ENCODE results near the gene RPL18. TPM values are rescaled to one million over a fixed set of nuclear protein-coding genes. Genes with fewer than 3 reads are reported as not detected.

The RPL18 gene
- total RNA-seq, 2 experiments from 2014 or later = 1,371 to 1,433 TPM

- Mint-ChIP-seq H3K4me3 (no peak overlapping the region), H3K36me3 (ENCODE audit: low read depth) (peaks cover 3% of the 10 kb centered on the region), H3K9me3 (ENCODE audit: insufficient read depth) (no peaks in the 10 kb centered on the region), H3K27me3 (ENCODE audit: low read depth) (no peaks in the 10 kb centered on the region), H3K4me1 (ENCODE audit: low read depth) (peaks cover 4% of the 10 kb centered on the region), H3K27ac (peak overlapping the region; percentile 46)
- peak; percentile 79 for ATAC-seq
- CTCF ChIA-PET = interaction anchor here (0.6 to 3.4 kb wide), 22 partner anchors 9 to 295 kb away, joined by 3 to 32 read pairs (median 4); partner anchors contain the start of genes KDELR1, RPL18, SPHK2 and SYNGR4
- POLR2A ChIA-PET = interaction anchor here (0.6 to 1.5 kb wide), 5 partner anchors 9 to 219 kb away, joined by 3 to 11 read pairs (median 3); partner anchors contain the start of genes RPL18 and SPHK2
- DNase-seq = peak; percentile 71
These were observed 10.1 kb downstream of the RPL18 start for GRCh38 chr19:48608798-48609263.

DNA sequence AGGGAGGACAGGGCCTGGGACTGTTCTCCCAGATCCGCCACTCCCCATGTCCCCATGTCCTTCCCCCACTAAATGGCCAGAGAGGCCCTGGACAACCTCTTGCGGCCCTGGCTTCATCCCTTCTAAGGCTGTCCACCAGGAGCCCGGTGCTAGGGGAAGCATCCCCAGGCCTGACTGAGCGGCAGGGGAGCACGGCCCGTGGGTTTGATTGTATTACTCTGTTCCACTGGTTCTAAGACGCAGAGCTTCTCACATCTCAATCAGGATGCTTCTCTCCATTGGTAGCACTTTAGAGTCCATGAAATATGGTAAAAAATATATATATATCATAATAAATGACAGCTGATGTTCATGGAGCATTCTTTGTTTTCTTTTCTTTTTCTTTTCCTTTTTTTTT, 11.6 kb downstream of the RPL18 start:
- H3K27me3 Mint-ChIP-seq (ENCODE audit: low read depth) = no peaks in the 10 kb centered on the region
- no peak for DNase-seq
- ChIA-PET POLR2A (interaction anchor here (1.4 kb wide), 1 partner anchor 33 kb away, joined by 5 read pairs; no protein-coding TSS in a partner anchor), CTCF (interaction anchor here (2.0 to 3.4 kb wide), 5 partner anchors 15 to 117 kb away, joined by 4 to 32 read pairs (median 27); no protein-coding TSS in a partner anchor)
- no peak for ATAC-seq
- no peaks in the 10 kb centered on the region for H3K9me3 Mint-ChIP-seq (ENCODE audit: insufficient read depth)
- no peaks in the 10 kb centered on the region for H3K36me3 Mint-ChIP-seq (ENCODE audit: low read depth)
- H3K4me1 Mint-ChIP-seq (ENCODE audit: low read depth) = peaks cover 4% of the 10 kb centered on the region
- H3K4me3 Mint-ChIP-seq = no peak overlapping the region
- H3K27ac Mint-ChIP-seq = no peak overlapping the region

- no peaks in the 10 kb centered on the region for H3K9me3 Mint-ChIP-seq (ENCODE audit: insufficient read depth)
- peaks cover 4% of the 10 kb centered on the region for H3K4me1 Mint-ChIP-seq (ENCODE audit: low read depth)
- ChIA-PET CTCF (interaction anchor here (2.0 to 3.4 kb wide), 5 partner anchors 18 to 117 kb away, joined by 4 to 32 read pairs (median 27); no protein-coding TSS in a partner anchor), POLR2A (interaction anchor here (1.0 to 1.4 kb wide), 2 partner anchors 12 to 33 kb away, joined by 3 to 5 read pairs; partner anchors contain the start of genes RPL18 and SPHK2)
- ATAC-seq (no peak), DNase-seq (no peak)
- no peak within 1 kb of the TSS for H3K4me3 Mint-ChIP-seq
- no peaks in the 10 kb centered on the region for H3K36me3 Mint-ChIP-seq (ENCODE audit: low read depth)
- H3K27ac Mint-ChIP-seq = no peak within 1 kb of the TSS
- no peaks in the 10 kb centered on the region for H3K27me3 Mint-ChIP-seq (ENCODE audit: low read depth)
These were observed 12.3 kb downstream of the RPL18 start, which contains the start of gene SPACA4 for GRCh38 chr19:48606463-48607358. TSS of gene SPACA4 (plus strand) at chr19:48606742. CDS start at chr19:48606979, 237 bp downstream.

DNA sequence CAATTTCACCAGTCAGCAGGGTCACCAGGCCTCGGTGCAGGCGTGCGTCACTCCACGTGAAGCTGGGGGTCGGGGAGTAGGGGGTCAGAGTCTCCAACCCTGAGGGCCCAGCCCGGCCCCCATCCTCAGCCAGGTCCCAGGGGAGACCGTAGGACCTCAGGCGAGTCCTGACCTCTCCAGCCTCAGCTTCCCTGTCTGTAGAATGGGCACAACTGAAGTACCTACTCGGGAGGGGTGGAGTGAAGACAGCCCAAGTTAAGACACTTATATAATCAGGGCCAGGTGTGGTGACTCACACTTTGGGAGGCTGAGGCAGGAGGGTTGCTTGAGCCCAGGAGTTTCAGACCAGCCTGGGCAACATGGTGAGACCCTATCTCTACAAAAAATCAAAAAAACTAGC, 15.1 kb downstream of the RPL18 start:
- Mint-ChIP-seq H3K4me1 (ENCODE audit: low read depth) (peaks cover 3% of the 10 kb centered on the region), H3K36me3 (ENCODE audit: low read depth) (no peaks in the 10 kb centered on the region), H3K9me3 (ENCODE audit: insufficient read depth) (no peaks in the 10 kb centered on the region), H3K27ac (no peak overlapping the region), H3K27me3 (ENCODE audit: low read depth) (no peaks in the 10 kb centered on the region), H3K4me3 (no peak overlapping the region)
- POLR2A ChIA-PET = no interaction called here
- no peak for DNase-seq
- no peak for ATAC-seq
- CTCF ChIA-PET = no interaction called here

- H3K27ac Mint-ChIP-seq = no peak overlapping the region
These were observed 15.5 kb downstream of the RPL18 start for GRCh38 chr19:48603449-48603848.

GRCh38 chr19:48603001-48603400, 16.0 kb downstream of the RPL18 start:
- CTCF ChIA-PET = no interaction called here
- Mint-ChIP-seq H3K4me1 (ENCODE audit: low read depth) (no peaks in the 10 kb centered on the region), H3K27me3 (ENCODE audit: low read depth) (no peaks in the 10 kb centered on the region)

More at GRCh38 chr19:48603449-48603848, 15.5 kb downstream of the RPL18 start:
- H3K4me3 Mint-ChIP-seq = no peak overlapping the region
- no peaks in the 10 kb centered on the region for H3K4me1 Mint-ChIP-seq (ENCODE audit: low read depth)
- ChIA-PET CTCF (no interaction called here), POLR2A (no interaction called here)
- H3K36me3 Mint-ChIP-seq (ENCODE audit: low read depth) = no peaks in the 10 kb centered on the region
- DNase-seq = no peak
- no peaks in the 10 kb centered on the region for H3K9me3 Mint-ChIP-seq (ENCODE audit: insufficient read depth)
- H3K27me3 Mint-ChIP-seq (ENCODE audit: low read depth) = no peaks in the 10 kb centered on the region
- ATAC-seq = no peak

GRCh38 chr19:48600679-48601417, 18.1 kb downstream of the RPL18 start:
- no peak for ATAC-seq
- no peaks in the 10 kb centered on the region for H3K9me3 Mint-ChIP-seq (ENCODE audit: insufficient read depth)

More at GRCh38 chr19:48603001-48603400, 16.0 kb downstream of the RPL18 start:
- H3K36me3 Mint-ChIP-seq (ENCODE audit: low read depth) = no peaks in the 10 kb centered on the region
- H3K4me3 Mint-ChIP-seq = no peak overlapping the region
- POLR2A ChIA-PET = interaction anchor here (1.5 kb wide), 1 partner anchor 16 kb away, joined by 4 read pairs; the partner anchor contains the start of genes RPL18 and SPHK2
- ATAC-seq = no peak
- H3K27ac Mint-ChIP-seq = no peak overlapping the region
- H3K9me3 Mint-ChIP-seq (ENCODE audit: insufficient read depth) = no peaks in the 10 kb centered on the region
- DNase-seq = no peak

DNA sequence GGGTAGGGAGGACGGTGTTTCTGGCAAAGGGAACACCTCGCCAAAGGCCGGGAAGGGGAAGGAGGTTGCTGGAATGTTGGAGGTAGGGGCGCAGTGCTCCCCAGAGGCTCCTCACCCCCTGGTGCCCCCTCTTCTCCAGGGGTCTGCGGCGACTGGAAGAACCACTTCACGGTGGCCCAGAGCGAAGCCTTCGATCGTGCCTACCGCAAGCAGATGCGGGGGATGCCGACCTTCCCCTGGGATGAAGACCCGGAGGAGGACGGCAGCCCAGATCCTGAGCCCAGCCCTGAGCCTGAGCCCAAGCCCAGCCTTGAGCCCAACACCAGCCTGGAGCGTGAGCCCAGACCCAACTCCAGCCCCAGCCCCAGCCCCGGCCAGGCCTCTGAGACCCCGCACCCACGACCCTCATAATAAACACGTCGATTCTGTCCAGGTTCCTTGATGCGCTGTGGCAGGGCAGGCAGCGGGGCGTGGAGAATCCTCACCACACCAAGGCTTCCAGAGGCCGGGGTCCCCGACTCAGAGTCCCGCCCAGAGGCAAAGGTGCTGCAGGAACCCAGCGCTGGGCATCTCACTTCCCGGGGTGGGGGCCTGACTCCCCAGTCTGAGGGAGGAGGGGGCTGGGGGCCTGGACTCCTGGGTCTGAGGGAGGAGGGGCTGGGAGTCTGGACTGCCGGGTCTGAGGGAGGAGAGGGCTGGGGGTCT, 19.8 kb downstream of the RPL18 start:
- ATAC-seq (no peak), DNase-seq (no peak)
- H3K27ac Mint-ChIP-seq = no peak overlapping the region
- H3K4me3 Mint-ChIP-seq = no peak overlapping the region
- peaks cover 2% of the 10 kb centered on the region for H3K4me1 Mint-ChIP-seq (ENCODE audit: low read depth)
- POLR2A ChIA-PET = no interaction called here
- no peaks in the 10 kb centered on the region for H3K36me3 Mint-ChIP-seq (ENCODE audit: low read depth)
- CTCF ChIA-PET = interaction anchor here (1.1 kb wide), 1 partner anchor 10 kb away, joined by 4 read pairs; no protein-coding TSS in a partner anchor
- no peaks in the 10 kb centered on the region for H3K9me3 Mint-ChIP-seq (ENCODE audit: insufficient read depth)
- H3K27me3 Mint-ChIP-seq (ENCODE audit: low read depth) = no peaks in the 10 kb centered on the region

More at GRCh38 chr19:48600679-48601417, 18.1 kb downstream of the RPL18 start:
- Mint-ChIP-seq H3K4me1 (ENCODE audit: low read depth) (peaks cover 2% of the 10 kb centered on the region), H3K36me3 (ENCODE audit: low read depth) (no peaks in the 10 kb centered on the region), H3K27me3 (ENCODE audit: low read depth) (no peaks in the 10 kb centered on the region), H3K4me3 (no peak overlapping the region), H3K27ac (no peak overlapping the region)
- no peak for DNase-seq
- ChIA-PET POLR2A (no interaction called here), CTCF (no interaction called here)

GRCh38 chr19:48596679-48597465, 22.1 kb downstream of the RPL18 start:
- peak; percentile 56 for DNase-seq
- ChIA-PET POLR2A (no interaction called here), CTCF (interaction anchor here (1.3 to 1.6 kb wide), 2 partner anchors 8 to 12 kb away, joined by 4 to 5 read pairs; no protein-coding TSS in a partner anchor)
- Mint-ChIP-seq H3K27me3 (ENCODE audit: low read depth) (no peaks in the 10 kb centered on the region), H3K27ac (peak overlapping the region; percentile 84), H3K4me1 (ENCODE audit: low read depth) (peaks cover 10% of the 10 kb centered on the region), H3K9me3 (ENCODE audit: insufficient read depth) (no peaks in the 10 kb centered on the region), H3K36me3 (ENCODE audit: low read depth) (no peaks in the 10 kb centered on the region), H3K4me3 (peak overlapping the region; percentile 67)
- ATAC-seq = peak; percentile 81

- Mint-ChIP-seq H3K4me3 (peak overlapping the region; percentile 67), H3K9me3 (ENCODE audit: insufficient read depth) (no peaks in the 10 kb centered on the region), H3K4me1 (ENCODE audit: low read depth) (peaks cover 10% of the 10 kb centered on the region), H3K27me3 (ENCODE audit: low read depth) (no peaks in the 10 kb centered on the region), H3K27ac (peak overlapping the region; percentile 84), H3K36me3 (ENCODE audit: low read depth) (no peaks in the 10 kb centered on the region)
- POLR2A ChIA-PET = no interaction called here
- no peak for DNase-seq
- CTCF ChIA-PET = interaction anchor here (2.9 kb wide), 1 partner anchor 12 kb away, joined by 14 read pairs; no protein-coding TSS in a partner anchor
- ATAC-seq = no peak
These were observed 22.7 kb downstream of the RPL18 start for GRCh38 chr19:48596237-48596636.

Measured in activated CD8-positive, alpha-beta T cell treated with anti-CD3 and anti-CD28 coated beads, Interleukin-2, amount 10 ng/mL, durations not matched to agents 7 days and 5 days (primary cell).